Keratinocyte (primary cell): ENCODE data around the gene SF3B2. TPM values are rescaled to one million over a fixed set of nuclear protein-coding genes. Genes with fewer than 3 reads are reported as not detected.

Experiments
- DNase-seq: peaks from one replicate; pipeline ENCODE4 v3.0.0-alpha.2; 2011; ENCODE audit warnings: low read depth, missing footprints, low spot score
- FAIRE-seq: peaks from 2 replicates; lab custom pipeline; 2011; peaks lifted over from hg19 to GRCh38; lab: Jason Lieb, UNC
- H2AFZ ChIP-seq: 2 replicates; pipeline ENCODE4 v1.6.0; 2012; ENCODE audit warnings: low read length, control low read depth, inconsistent platforms; ENCODE audit not compliant: control insufficient read depth
- H3K27ac ChIP-seq: 2 replicates; pipeline ENCODE4 v1.5.1; 2011; ENCODE audit warnings: low read length; ENCODE audit not compliant: control insufficient read depth, insufficient read depth
- H3K27me3 ChIP-seq: 3 replicates; pipeline ENCODE4 v1.6.0; 2011; ENCODE audit warnings: low read length; ENCODE audit not compliant: control insufficient read depth, insufficient read depth; ENCODE audit errors: extremely low read depth
- H3K36me3 ChIP-seq, 2 experiments: 2 replicates in 1 of 2; 3 replicates in 1 of 2; pipeline ENCODE4 v1.5.1; 2011; ENCODE audit warnings: low read length in 2 of 2, mild to moderate bottlenecking in 1 of 2; ENCODE audit not compliant: control insufficient read depth in 2 of 2, insufficient read depth in 2 of 2; ENCODE audit errors: extremely low read depth in 1 of 2
- H3K4me1 ChIP-seq: 3 replicates; pipeline ENCODE4 v1.5.1; 2011; ENCODE audit warnings: low read length; ENCODE audit not compliant: control insufficient read depth, insufficient read depth; ENCODE audit errors: extremely low read depth
- H3K4me2 ChIP-seq: 3 replicates; pipeline ENCODE4 v1.6.0; 2011; ENCODE audit warnings: low read depth, low read length; ENCODE audit not compliant: control insufficient read depth, insufficient read depth; ENCODE audit errors: extremely low read depth
- H3K4me3 ChIP-seq, 3 experiments: fragments of 200-600 bp in 1 of 3; sonication (generic) in 1 of 3; 2 replicates in 2 of 3; 3 replicates in 1 of 3; pipeline ENCODE4 v1.5.1; 2011 to 2016; ENCODE audit warnings: low read length in 3 of 3, mild to moderate bottlenecking in 3 of 3, control low read depth in 2 of 3, inconsistent platforms in 1 of 3, low read depth in 1 of 3, mixed read lengths in 1 of 3, mixed run types in 1 of 3, moderate library complexity in 1 of 3; ENCODE audit not compliant: control insufficient read depth in 2 of 3, insufficient read depth in 2 of 3; ENCODE audit errors: extremely low read depth in 1 of 3
- H3K79me2 ChIP-seq: 2 replicates; pipeline ENCODE4 v1.6.0; 2012; ENCODE audit warnings: low read length; ENCODE audit not compliant: control insufficient read depth, insufficient read depth
- H3K9ac ChIP-seq: 3 replicates; pipeline ENCODE4 v1.6.0; 2011; ENCODE audit warnings: low read length; ENCODE audit not compliant: control insufficient read depth, insufficient read depth; ENCODE audit errors: extremely low read depth
- H3K9me1 ChIP-seq: 3 replicates; pipeline ENCODE4 v1.6.0; 2011; ENCODE audit warnings: low read length; ENCODE audit not compliant: control insufficient read depth, insufficient read depth; ENCODE audit errors: extremely low read depth
- H3K9me3 ChIP-seq: 2 replicates; pipeline ENCODE4 v1.5.1; 2012; ENCODE audit warnings: low read depth, low read length; ENCODE audit not compliant: control insufficient read depth
- H4K20me1 ChIP-seq: 3 replicates; pipeline ENCODE4 v1.6.0; 2011; ENCODE audit warnings: low read length; ENCODE audit not compliant: control insufficient read depth, insufficient read depth; ENCODE audit errors: extremely low read depth
- CTCF ChIP-seq, 3 experiments: IDR thresholded peaks in 1 of 3; conservative IDR thresholded peaks in 1 of 3; optimal IDR thresholded peaks in 1 of 3; 2 replicates in 2 of 3; 3 replicates in 1 of 3; pipeline versions ENCODE3 to v1.5.1; 2011; ENCODE audit warnings: low read length in 3 of 3, mild to moderate bottlenecking in 3 of 3, moderate library complexity in 2 of 3, control low read depth in 1 of 3, inconsistent platforms in 1 of 3; ENCODE audit not compliant: insufficient read depth in 2 of 3; ENCODE audit errors: extremely low read depth in 1 of 3
- EZH2 ChIP-seq: IDR thresholded peaks from one replicate; pipeline ENCODE4 v1.6.1; 2012; ENCODE audit warnings: inconsistent platforms, mild to moderate bottlenecking, low read length, moderate library complexity
- dilution Hi-C: fragments of 300-500 bp; cut with MboI; formaldehyde crosslinking; loops from one replicate; pipeline ENCODE4 v1.7.0; 2020; ENCODE audit warnings: low sequenced_read_pairs; ENCODE audit not compliant: extremely low pct_ligation_motif_present
- polyA plus RNA-seq, 5 experiments: library from polyadenylated mRNA; depleted of rRNA in 3 of 5; stranded (reverse) in 3 of 5; stranded (forward) in 1 of 5; unstranded in 1 of 5; fragments of >200 nt; gene quantifications; 1 replicate in 1 of 5; 2 replicates in 3 of 5; 3 replicates in 1 of 5; pipeline versions ENCODE4 v1.2.1 to v1.2.3, GENCODE V29; 2011 to 2012; ENCODE audit warnings: missing spikeins in 2 of 5, low read depth in 1 of 5, low replicate concordance in 1 of 5

Gene SF3B2
- polyA plus RNA-seq, 1 donor (not counting 4 experiments of a cell fraction or from before 2014, with no cell fraction given) = 73.0 TPM

GRCh38 chr11:66016793-66017177 lies 35.4 kb upstream of the SF3B2 start:
- Histone ChIP-seq H3K9ac (no peak overlapping the region), H3K79me2 (no peaks in the 10 kb centered on the region), H3K36me3 (no peaks in the 10 kb centered on the region), H3K4me1 (peaks cover 23% of the 10 kb centered on the region), H2AFZ (no peak overlapping the region), H3K27me3 (no peaks in the 10 kb centered on the region), H3K9me3 (no peaks in the 10 kb centered on the region), H3K27ac (no peak overlapping the region), H3K4me3 (no peak overlapping the region), H3K4me2 (no peak overlapping the region), H4K20me1 (no peaks in the 10 kb centered on the region), H3K9me1 (no peaks in the 10 kb centered on the region)
- DNase-seq (no peak), FAIRE-seq (no peak)
- dilution Hi-C loops = no loop called here
- TF ChIP-seq CTCF (optimal IDR thresholded peaks at IDR 0.05 in 1 of 3, IDR thresholded peaks at IDR 0.05 in 1 of 3, conservative IDR thresholded peaks at IDR 0.05 in 1 of 3; ENCODE audit: extremely low read depth in 1 of 3, insufficient read depth in 2 of 3, low read length in 3 of 3) (no peak), EZH2 (no peak)

GRCh38 chr11:66017321-66017720 lies 34.8 kb upstream of the SF3B2 start:
- TF ChIP-seq CTCF (optimal IDR thresholded peaks at IDR 0.05 in 1 of 3, IDR thresholded peaks at IDR 0.05 in 1 of 3, conservative IDR thresholded peaks at IDR 0.05 in 1 of 3; ENCODE audit: extremely low read depth in 1 of 3, insufficient read depth in 2 of 3, low read length in 3 of 3) (no peak), EZH2 (no peak)
- Histone ChIP-seq H4K20me1 (no peaks in the 10 kb centered on the region), H3K4me2 (no peak overlapping the region), H3K4me1 (peaks cover 20% of the 10 kb centered on the region), H3K4me3 (no peak overlapping the region), H3K79me2 (no peaks in the 10 kb centered on the region), H3K9me1 (no peaks in the 10 kb centered on the region), H2AFZ (no peak overlapping the region), H3K9me3 (no peaks in the 10 kb centered on the region), H3K27me3 (no peaks in the 10 kb centered on the region), H3K27ac (no peak overlapping the region), H3K9ac (no peak overlapping the region), H3K36me3 (no peaks in the 10 kb centered on the region)
- no peak for DNase-seq
- FAIRE-seq = no peak
- dilution Hi-C loops = no loop called here
